Upper lobe of right lung (tissue), 1 donor: Measurements from ENCODE around the gene CACNB4. TPM values are rescaled to one million over a fixed set of nuclear protein-coding genes. Genes with fewer than 3 reads are reported as not detected.
A peak's percentile ranks its signal among the peaks of the same experiment; 100 is the strongest.

Experiments used
- ATAC-seq: fragments of 200-7000 bp; cut with Tn5 transposase; one replicate; pipeline ENCODE4 v1.9.1; 2020; ENCODE audit warnings: mild to moderate bottlenecking, moderate library complexity
- DNase-seq: peaks from one replicate; pipeline ENCODE4 v3.0.0-alpha.2; 2020
- H3K27ac ChIP-seq: fragments of 200-600 bp; one replicate; pipeline ENCODE4 v1.8.0; 2022
- H3K27me3 ChIP-seq: fragments of 200-600 bp; one replicate; pipeline ENCODE4 v1.8.0; 2022; ENCODE audit warnings: mild to moderate bottlenecking
- H3K36me3 ChIP-seq: fragments of 200-600 bp; one replicate; pipeline ENCODE4 v1.8.0; 2022
- H3K4me1 ChIP-seq: fragments of 200-600 bp; one replicate; pipeline ENCODE4 v1.8.0; 2022
- H3K4me3 ChIP-seq: fragments of 200-600 bp; one replicate; pipeline ENCODE4 v1.8.0; 2022; ENCODE audit warnings: mild to moderate bottlenecking
- H3K9me3 ChIP-seq: fragments of 200-600 bp; one replicate; pipeline ENCODE4 v1.8.0; 2022
- intact Hi-C: fragments of 100-400 bp; cut with DNase I; formaldehyde crosslinking; loops from one replicate; pipeline ENCODE4 v1.11.0; 2022
- total RNA-seq: library from RNA; stranded (reverse); fragmentation: NEBNext Ultra II Directional; extraction: Animal tissue kit (Norgen Biotek cat#: 25700); gene quantifications from one replicate; pipeline ENCODE4 v1.2.1, GENCODE V29; 2021
- TF ChIP-seq, protein P1 (sequence below): fragments of 200-600 bp; IDR thresholded peaks from one replicate; pipeline ENCODE4 v1.8.0; 2022; ENCODE audit warnings: antibody characterized with exemption
- donor health status: DM: no; HTN: yes; CAD: no; lungs with severe emphysema.

Gene CACNB4
- total RNA-seq, 1 donor from 2014 or later: 15.3 TPM

DNA sequence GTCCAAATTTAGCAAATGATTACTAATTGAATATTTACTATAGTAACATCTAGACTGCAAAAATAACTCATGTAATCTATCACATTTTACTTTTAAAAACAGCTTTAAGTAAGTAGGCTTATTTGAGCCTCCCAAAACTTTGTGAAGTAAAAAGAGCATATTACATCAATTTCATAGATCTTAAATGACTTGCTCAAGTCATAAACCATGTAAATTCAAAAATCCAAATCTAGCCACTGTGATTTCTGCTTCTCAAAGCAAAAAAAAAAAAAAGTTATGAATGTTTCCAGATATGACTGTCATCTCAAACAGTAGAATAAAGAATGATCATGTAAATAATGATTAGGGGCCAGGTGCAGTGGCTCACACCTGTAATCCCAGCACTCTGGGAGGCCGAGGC is 37.5 kb downstream of the CACNB4 start:
- Histone ChIP-seq H3K9me3 (no peaks in the 10 kb centered on the region), H3K4me3 (no peak overlapping the region), H3K36me3 (no peaks in the 10 kb centered on the region), H3K4me1 (peaks cover 7% of the 10 kb centered on the region), H3K27me3 (no peaks in the 10 kb centered on the region), H3K27ac (no peak overlapping the region)
- TF ChIP-seq, protein P1, sequence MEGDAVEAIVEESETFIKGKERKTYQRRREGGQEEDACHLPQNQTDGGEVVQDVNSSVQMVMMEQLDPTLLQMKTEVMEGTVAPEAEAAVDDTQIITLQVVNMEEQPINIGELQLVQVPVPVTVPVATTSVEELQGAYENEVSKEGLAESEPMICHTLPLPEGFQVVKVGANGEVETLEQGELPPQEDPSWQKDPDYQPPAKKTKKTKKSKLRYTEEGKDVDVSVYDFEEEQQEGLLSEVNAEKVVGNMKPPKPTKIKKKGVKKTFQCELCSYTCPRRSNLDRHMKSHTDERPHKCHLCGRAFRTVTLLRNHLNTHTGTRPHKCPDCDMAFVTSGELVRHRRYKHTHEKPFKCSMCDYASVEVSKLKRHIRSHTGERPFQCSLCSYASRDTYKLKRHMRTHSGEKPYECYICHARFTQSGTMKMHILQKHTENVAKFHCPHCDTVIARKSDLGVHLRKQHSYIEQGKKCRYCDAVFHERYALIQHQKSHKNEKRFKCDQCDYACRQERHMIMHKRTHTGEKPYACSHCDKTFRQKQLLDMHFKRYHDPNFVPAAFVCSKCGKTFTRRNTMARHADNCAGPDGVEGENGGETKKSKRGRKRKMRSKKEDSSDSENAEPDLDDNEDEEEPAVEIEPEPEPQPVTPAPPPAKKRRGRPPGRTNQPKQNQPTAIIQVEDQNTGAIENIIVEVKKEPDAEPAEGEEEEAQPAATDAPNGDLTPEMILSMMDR: no peak
- intact Hi-C loops: no loop called here
- DNase-seq (no peak), ATAC-seq (no peak)

DNA sequence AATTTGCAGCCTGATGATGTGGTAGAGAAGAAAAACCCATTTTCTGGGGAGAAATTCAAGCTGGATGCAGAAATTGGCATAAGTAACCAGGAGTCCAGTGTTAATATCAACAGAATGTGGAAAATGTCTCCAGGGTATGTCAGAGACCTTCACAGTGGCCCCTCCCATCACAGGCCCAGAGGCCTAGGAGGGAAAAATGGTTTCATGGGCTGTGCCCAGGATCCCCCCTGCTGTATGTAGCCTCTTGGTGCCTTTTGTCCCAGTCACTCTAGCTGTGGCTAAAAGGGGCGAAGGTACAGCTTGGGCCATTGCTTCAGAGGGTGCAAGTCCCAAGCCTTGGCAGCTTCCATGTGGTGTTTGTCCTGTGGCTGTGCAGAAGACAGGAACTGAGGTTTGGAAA is 40.2 kb downstream of the CACNB4 start:
- ATAC-seq: no peak
- H3K27ac ChIP-seq: no peak overlapping the region
- no peak for DNase-seq
- peaks cover 7% of the 10 kb centered on the region for H3K4me1 ChIP-seq
- no peaks in the 10 kb centered on the region for H3K9me3 ChIP-seq
- TF ChIP-seq, protein P1: no peak
- no peak overlapping the region for H3K4me3 ChIP-seq
- no peaks in the 10 kb centered on the region for H3K36me3 ChIP-seq
- H3K27me3 ChIP-seq: no peaks in the 10 kb centered on the region
- intact Hi-C loops: no loop called here

DNA sequence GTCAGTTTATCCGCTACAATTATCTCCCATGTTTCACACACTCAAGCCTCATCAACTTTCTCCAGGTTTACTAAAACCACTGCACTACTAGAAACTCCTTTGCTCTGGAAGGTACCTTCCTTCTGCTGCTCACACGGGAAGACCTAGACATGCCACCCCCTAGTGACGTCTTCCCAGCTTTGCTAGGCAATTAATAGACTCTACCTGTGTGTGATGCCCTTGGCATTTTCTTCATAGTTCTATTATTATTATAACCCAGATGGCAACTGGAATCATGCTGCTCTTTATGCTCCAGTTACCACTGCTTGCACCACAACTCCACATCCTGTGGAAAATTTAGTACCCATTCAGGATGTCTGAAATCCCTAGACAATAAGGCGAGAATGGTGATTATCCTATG is 42.4 kb downstream of the CACNB4 start:
- DNase-seq (no peak), ATAC-seq (no peak)
- Histone ChIP-seq H3K27ac (no peak overlapping the region), H3K4me1 (no peaks in the 10 kb centered on the region), H3K36me3 (no peaks in the 10 kb centered on the region), H3K4me3 (no peak overlapping the region), H3K9me3 (no peaks in the 10 kb centered on the region), H3K27me3 (no peaks in the 10 kb centered on the region)
- TF ChIP-seq, protein P1: no peak
- intact Hi-C loops: no loop called here

DNA sequence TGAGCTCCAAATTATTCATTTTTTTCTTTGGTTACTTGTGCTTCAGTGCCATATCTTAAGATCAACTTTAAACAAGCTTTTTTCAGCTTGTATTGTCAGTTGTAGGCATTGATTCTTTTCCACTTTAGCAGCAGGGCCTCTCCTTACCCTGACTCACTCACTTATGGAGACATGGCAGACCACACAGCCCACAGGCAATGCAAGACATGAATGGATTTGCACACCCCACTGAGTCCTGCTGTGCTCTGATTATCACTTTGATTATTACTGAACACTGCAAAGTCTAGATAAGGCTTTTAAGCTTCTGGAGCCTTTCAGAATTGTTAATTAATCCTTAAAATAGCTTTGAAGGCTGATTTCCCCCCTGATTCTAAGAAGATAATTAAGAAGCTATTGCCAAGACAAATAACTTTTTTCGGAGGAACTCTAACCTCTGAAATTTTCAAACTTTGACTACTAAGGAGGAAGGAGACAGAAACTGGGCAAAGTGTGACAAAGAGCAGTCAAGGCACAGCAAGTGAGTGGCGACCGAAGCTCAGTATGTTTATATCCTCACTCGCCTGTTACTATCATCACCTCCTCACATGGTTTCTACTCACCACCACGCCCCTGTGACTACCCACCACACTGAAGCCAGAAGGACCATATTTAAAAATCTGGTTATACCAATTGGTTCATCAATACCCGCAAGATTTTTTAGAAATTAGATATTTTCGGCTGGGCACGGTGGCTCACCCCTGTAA is 43.3 kb downstream of the CACNB4 start:
- DNase-seq (no peak), ATAC-seq (no peak)
- H3K36me3 ChIP-seq: no peaks in the 10 kb centered on the region
- no peak overlapping the region for H3K27ac ChIP-seq
- H3K4me1 ChIP-seq: no peaks in the 10 kb centered on the region
- no peak overlapping the region for H3K4me3 ChIP-seq
- intact Hi-C loops: no loop called here
- TF ChIP-seq, protein P1: no peak
- H3K9me3 ChIP-seq: no peaks in the 10 kb centered on the region
- H3K27me3 ChIP-seq: no peaks in the 10 kb centered on the region

DNA sequence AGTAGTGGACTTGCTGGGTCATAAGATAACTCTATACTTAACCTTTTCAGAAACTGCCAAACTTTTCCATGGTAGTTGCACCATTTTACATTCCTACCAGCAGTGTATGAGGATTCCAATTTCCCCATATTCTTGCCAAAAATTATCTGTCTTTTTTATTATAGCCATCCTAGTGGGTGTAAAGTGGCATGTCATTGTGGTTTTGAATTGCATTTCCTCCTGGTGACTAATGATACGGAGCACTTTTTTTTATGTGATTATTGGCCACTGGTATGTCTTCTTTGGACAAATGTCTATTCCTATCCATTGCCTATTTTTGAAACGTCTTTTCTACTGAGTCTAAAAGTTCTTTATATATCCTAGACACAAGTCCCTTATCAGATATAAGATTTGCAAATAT is 44.3 kb downstream of the CACNB4 start:
- ATAC-seq (peak; percentile 61), DNase-seq (no peak)
- Histone ChIP-seq H3K4me3 (no peak overlapping the region), H3K9me3 (no peaks in the 10 kb centered on the region), H3K27ac (no peak overlapping the region), H3K4me1 (no peaks in the 10 kb centered on the region), H3K27me3 (no peaks in the 10 kb centered on the region), H3K36me3 (no peaks in the 10 kb centered on the region)
- intact Hi-C loops: no loop called here
- TF ChIP-seq, protein P1: no peak

DNA sequence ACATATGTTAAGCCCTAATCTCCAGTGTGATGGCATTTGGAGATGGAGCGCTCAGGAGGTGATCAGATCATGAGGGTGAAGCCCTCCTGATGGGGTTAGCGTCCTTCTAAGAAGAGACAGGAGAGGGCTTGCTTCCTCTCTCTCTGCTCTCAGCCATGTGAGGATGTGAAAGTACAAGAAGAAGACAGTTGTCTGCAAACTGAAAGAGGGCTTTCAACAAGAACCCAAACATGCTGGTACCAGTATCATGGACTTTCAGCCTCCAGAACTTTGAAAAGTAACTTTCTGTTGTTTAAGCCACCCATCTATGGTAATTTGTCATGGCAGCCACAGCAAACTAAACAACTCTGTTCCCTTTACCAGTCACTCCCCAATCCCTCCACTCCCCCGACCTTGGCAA is 47.4 kb downstream of the CACNB4 start:
- ATAC-seq: peak; percentile 21

More for the DNA sequence above, 47.4 kb downstream of the CACNB4 start:
- no peaks in the 10 kb centered on the region for H3K36me3 ChIP-seq
- H3K27me3 ChIP-seq: no peaks in the 10 kb centered on the region
- no peaks in the 10 kb centered on the region for H3K9me3 ChIP-seq
- H3K4me1 ChIP-seq: no peaks in the 10 kb centered on the region
- no peak for DNase-seq
- intact Hi-C loops: no loop called here
- TF ChIP-seq, protein P1: no peak
- H3K4me3 ChIP-seq: no peak overlapping the region
- no peak overlapping the region for H3K27ac ChIP-seq
